ENCODE results near the gene ROBO1.

ROBO1 gene

GRCh38 chr3:79255292-79255691 lies 512.5 kb downstream of the ROBO1 start:
- FAIRE-seq (no peak), DNase-seq (ENCODE audit: insufficient read length, low spot score) (no peak)

GRCh38 chr3:79253704-79254103 lies 514.1 kb downstream of the ROBO1 start:
- no peak for DNase-seq (ENCODE audit: insufficient read length, low spot score)
- no peak for FAIRE-seq

- FAIRE-seq = no peak
- no peak for DNase-seq (ENCODE audit: insufficient read length, low spot score)
Observed at GRCh38 chr3:79253271-79253670, 514.5 kb downstream of the ROBO1 start.

GRCh38 chr3:79250746-79251145 lies 517.1 kb downstream of the ROBO1 start:
- FAIRE-seq = no peak
- no peak for DNase-seq (ENCODE audit: insufficient read length, low spot score)

- DNase-seq (ENCODE audit: insufficient read length, low spot score) (no peak), FAIRE-seq (no peak)
Observed at GRCh38 chr3:79249701-79250100, 518.1 kb downstream of the ROBO1 start.

GRCh38 chr3:79247725-79248043 lies 520.1 kb downstream of the ROBO1 start:
- FAIRE-seq = no peak
- no peak for DNase-seq (ENCODE audit: insufficient read length, low spot score)

- DNase-seq (ENCODE audit: insufficient read length, low spot score) (no peak), FAIRE-seq (no peak)
Observed at GRCh38 chr3:79246875-79247724, 520.7 kb downstream of the ROBO1 start.

GRCh38 chr3:79245284-79246138 lies 522.3 kb downstream of the ROBO1 start:
- DNase-seq (ENCODE audit: insufficient read length, low spot score) = no peak
- FAIRE-seq = no peak

- DNase-seq (ENCODE audit: insufficient read length, low spot score) = no peak
- FAIRE-seq = no peak
Observed at GRCh38 chr3:79236496-79236895, 531.3 kb downstream of the ROBO1 start.

- DNase-seq (ENCODE audit: insufficient read length, low spot score) (no peak), FAIRE-seq (no peak)
Observed at GRCh38 chr3:79233431-79234060, 534.3 kb downstream of the ROBO1 start.

- no peak for FAIRE-seq
- DNase-seq (ENCODE audit: insufficient read length, low spot score) = no peak
Observed at GRCh38 chr3:79230266-79230665, 537.5 kb downstream of the ROBO1 start.

GRCh38 chr3:79217096-79217495 lies 550.7 kb downstream of the ROBO1 start:
- no peak for FAIRE-seq
- no peak for DNase-seq (ENCODE audit: insufficient read length, low spot score)

GRCh38 chr3:79215286-79215685 lies 552.5 kb downstream of the ROBO1 start:
- FAIRE-seq = no peak
- no peak for DNase-seq (ENCODE audit: insufficient read length, low spot score)

- DNase-seq (ENCODE audit: insufficient read length, low spot score) (no peak), FAIRE-seq (no peak)
Observed at GRCh38 chr3:79211586-79212359, 556.0 kb downstream of the ROBO1 start.

GRCh38 chr3:79204351-79204750 lies 563.4 kb downstream of the ROBO1 start:
- no peak for FAIRE-seq
- DNase-seq (ENCODE audit: insufficient read length, low spot score) = no peak

GRCh38 chr3:79203144-79203519 lies 564.7 kb downstream of the ROBO1 start:
- no peak for FAIRE-seq
- no peak for DNase-seq (ENCODE audit: insufficient read length, low spot score)

GRCh38 chr3:79202471-79203143 lies 565.2 kb downstream of the ROBO1 start:
- FAIRE-seq = no peak

GRCh38 chr3:79200456-79200855 lies 567.3 kb downstream of the ROBO1 start:
- no peak for DNase-seq (ENCODE audit: insufficient read length, low spot score)
- FAIRE-seq = no peak

More at GRCh38 chr3:79202471-79203143, 565.2 kb downstream of the ROBO1 start:
- no peak for DNase-seq (ENCODE audit: insufficient read length, low spot score)

- FAIRE-seq = no peak
- no peak for DNase-seq (ENCODE audit: insufficient read length, low spot score)
Observed at GRCh38 chr3:79199966-79200365, 567.8 kb downstream of the ROBO1 start.

- FAIRE-seq = no peak
- no peak for DNase-seq (ENCODE audit: insufficient read length, low spot score)
Observed at GRCh38 chr3:79187426-79187825, 580.4 kb downstream of the ROBO1 start.

Measured in HTR-8/SVneo (cell line).